ENCODE measurements around the gene LRRC42.
"Not testable (repeated sequence)": the region's sequence is repeated elsewhere in the genome, so short reads cannot be mapped to it uniquely, and the experiment has no call there.

- TF ChIP-seq POLR2A, POLR2AphosphoS5, SPI1, TAF1, POU2F2 (IDR thresholded peaks at IDR 0.05; ENCODE audit: low read depth, low read length): not testable (repeated sequence)
Measured at GRCh38 chr1:54003750-54004480, 57.8 kb downstream of the LRRC42 start.
